Ishikawa (cell line): Measurements from ENCODE around the gene NCOA1.

Source experiments
- CEBPB ChIP-seq: IDR thresholded peaks from 2 replicates; pipeline ENCODE4 v1.6.1; 2012
- CREB1 ChIP-seq: IDR thresholded peaks from 2 replicates; pipeline ENCODE4 v1.6.1; 2012; ENCODE audit warnings: low read depth
- EGR1 ChIP-seq: IDR thresholded peaks from 2 replicates; pipeline ENCODE4 v1.6.1; 2012
- EP300 ChIP-seq: IDR thresholded peaks from 2 replicates; pipeline ENCODE4 v1.6.1; 2012; ENCODE audit warnings: borderline replicate concordance
- NFIC ChIP-seq: IDR thresholded peaks from 2 replicates; pipeline ENCODE4 v1.6.1; 2012
- RAD21 ChIP-seq: IDR thresholded peaks from 2 replicates; pipeline ENCODE4 v1.6.1; 2012; ENCODE audit warnings: low read depth
- TAF1 ChIP-seq: IDR thresholded peaks from 2 replicates; pipeline ENCODE4 v1.6.1; 2012; ENCODE audit warnings: low read depth, mild to moderate bottlenecking
- TCF12 ChIP-seq: IDR thresholded peaks from 2 replicates; pipeline ENCODE4 v1.6.1; 2012; ENCODE audit warnings: low read depth
- TEAD4 ChIP-seq: IDR thresholded peaks from 2 replicates; pipeline ENCODE4 v1.6.1; 2012
- ZBTB7A ChIP-seq: IDR thresholded peaks from 2 replicates; pipeline ENCODE4 v1.6.1; 2012; ENCODE audit warnings: low read depth
- TF ChIP-seq, protein P1 (sequence below): IDR thresholded peaks from 2 replicates; pipeline ENCODE4 v1.6.1; 2012
- TF ChIP-seq, protein P2 (sequence below): IDR thresholded peaks from 2 replicates; pipeline ENCODE4 v1.6.1; 2012; ENCODE audit warnings: low read depth, mild to moderate bottlenecking

- TF ChIP-seq, protein P1, sequence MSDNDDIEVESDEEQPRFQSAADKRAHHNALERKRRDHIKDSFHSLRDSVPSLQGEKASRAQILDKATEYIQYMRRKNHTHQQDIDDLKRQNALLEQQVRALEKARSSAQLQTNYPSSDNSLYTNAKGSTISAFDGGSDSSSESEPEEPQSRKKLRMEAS, result no peak
- TF ChIP-seq, protein P2, sequence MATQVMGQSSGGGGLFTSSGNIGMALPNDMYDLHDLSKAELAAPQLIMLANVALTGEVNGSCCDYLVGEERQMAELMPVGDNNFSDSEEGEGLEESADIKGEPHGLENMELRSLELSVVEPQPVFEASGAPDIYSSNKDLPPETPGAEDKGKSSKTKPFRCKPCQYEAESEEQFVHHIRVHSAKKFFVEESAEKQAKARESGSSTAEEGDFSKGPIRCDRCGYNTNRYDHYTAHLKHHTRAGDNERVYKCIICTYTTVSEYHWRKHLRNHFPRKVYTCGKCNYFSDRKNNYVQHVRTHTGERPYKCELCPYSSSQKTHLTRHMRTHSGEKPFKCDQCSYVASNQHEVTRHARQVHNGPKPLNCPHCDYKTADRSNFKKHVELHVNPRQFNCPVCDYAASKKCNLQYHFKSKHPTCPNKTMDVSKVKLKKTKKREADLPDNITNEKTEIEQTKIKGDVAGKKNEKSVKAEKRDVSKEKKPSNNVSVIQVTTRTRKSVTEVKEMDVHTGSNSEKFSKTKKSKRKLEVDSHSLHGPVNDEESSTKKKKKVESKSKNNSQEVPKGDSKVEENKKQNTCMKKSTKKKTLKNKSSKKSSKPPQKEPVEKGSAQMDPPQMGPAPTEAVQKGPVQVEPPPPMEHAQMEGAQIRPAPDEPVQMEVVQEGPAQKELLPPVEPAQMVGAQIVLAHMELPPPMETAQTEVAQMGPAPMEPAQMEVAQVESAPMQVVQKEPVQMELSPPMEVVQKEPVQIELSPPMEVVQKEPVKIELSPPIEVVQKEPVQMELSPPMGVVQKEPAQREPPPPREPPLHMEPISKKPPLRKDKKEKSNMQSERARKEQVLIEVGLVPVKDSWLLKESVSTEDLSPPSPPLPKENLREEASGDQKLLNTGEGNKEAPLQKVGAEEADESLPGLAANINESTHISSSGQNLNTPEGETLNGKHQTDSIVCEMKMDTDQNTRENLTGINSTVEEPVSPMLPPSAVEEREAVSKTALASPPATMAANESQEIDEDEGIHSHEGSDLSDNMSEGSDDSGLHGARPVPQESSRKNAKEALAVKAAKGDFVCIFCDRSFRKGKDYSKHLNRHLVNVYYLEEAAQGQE, result no peak
- TF ChIP-seq CEBPB, result no peak
- no peak for TF ChIP-seq CREB1
- TF ChIP-seq NFIC, result no peak
- TF ChIP-seq TEAD4, result no peak
- TF ChIP-seq TAF1, result no peak
- TF ChIP-seq EP300, result no peak
- no peak for TF ChIP-seq RAD21
- no peak for TF ChIP-seq TCF12
- no peak for TF ChIP-seq EGR1
- no peak for TF ChIP-seq ZBTB7A
These were observed 322.7 kb downstream of the NCOA1 start for GRCh38 chr2:24813691-24814137.
